Measurements from ENCODE around the gene ELL.

DNA sequence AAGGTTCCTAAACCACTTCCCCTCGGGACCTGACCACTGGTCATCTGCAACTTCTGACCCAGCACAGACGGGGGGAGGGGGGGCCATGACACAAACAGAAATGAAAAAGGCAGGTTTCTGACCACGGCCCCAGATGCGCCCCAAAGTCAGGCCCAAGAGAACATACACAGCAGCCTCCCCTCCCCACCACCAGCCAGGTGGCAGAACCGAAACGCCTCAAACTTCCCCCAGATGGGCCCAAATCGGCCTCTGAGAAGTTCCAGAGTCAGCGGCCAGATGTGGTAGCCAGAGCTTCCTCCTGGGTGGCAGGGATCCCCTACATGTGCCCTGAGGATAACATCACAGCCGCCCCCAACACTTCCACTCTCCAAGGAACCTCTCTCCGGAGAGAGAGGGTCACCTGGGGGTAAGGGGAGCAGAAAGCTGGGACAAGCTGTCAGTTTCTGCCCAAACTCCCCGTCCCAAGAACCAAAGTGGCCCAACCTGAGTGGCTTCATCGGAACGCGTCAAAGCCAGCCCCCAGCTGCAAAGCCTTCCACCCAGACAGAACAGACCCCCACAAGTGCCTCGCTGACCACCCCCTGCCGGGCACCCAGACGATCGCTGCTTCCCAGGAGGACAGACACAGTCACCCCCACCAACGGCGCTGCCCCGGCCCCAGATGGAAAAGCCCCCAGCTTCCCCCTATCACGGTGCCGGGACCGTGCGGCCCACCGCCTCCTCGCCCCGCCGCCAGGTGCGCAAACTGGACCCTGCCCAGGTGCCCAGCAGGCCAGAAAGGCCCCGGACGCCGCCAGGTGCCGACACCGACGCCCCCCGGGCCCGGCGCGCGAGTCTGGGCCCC lies 800 bp downstream of the ELL start:
- TF ChIP-seq POLR2A (IDR thresholded peaks at IDR 0.05): no peak
- TF ChIP-seq, protein P1, sequence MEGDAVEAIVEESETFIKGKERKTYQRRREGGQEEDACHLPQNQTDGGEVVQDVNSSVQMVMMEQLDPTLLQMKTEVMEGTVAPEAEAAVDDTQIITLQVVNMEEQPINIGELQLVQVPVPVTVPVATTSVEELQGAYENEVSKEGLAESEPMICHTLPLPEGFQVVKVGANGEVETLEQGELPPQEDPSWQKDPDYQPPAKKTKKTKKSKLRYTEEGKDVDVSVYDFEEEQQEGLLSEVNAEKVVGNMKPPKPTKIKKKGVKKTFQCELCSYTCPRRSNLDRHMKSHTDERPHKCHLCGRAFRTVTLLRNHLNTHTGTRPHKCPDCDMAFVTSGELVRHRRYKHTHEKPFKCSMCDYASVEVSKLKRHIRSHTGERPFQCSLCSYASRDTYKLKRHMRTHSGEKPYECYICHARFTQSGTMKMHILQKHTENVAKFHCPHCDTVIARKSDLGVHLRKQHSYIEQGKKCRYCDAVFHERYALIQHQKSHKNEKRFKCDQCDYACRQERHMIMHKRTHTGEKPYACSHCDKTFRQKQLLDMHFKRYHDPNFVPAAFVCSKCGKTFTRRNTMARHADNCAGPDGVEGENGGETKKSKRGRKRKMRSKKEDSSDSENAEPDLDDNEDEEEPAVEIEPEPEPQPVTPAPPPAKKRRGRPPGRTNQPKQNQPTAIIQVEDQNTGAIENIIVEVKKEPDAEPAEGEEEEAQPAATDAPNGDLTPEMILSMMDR (IDR thresholded peaks at IDR 0.05): no peak
